DND-41 (cell line): Measurements from ENCODE around the gene TMPRSS4.

ENCODE experiments used
- EZH2 ChIP-seq: IDR thresholded peaks from 3 replicates; pipeline ENCODE4 v1.6.1; 2012; ENCODE audit warnings: borderline replicate concordance, low read depth, mild to moderate bottlenecking, moderate library complexity, low read length, inconsistent platforms; ENCODE audit not compliant: severe bottlenecking
- TF ChIP-seq, protein P1 (sequence below): IDR thresholded peaks from 2 replicates; pipeline ENCODE4 v1.5.1; 2012; ENCODE audit warnings: borderline replicate concordance, low read length, moderate library complexity, mild to moderate bottlenecking; ENCODE audit not compliant: poor library complexity, severe bottlenecking; ENCODE audit errors: extremely low read depth

DNA sequence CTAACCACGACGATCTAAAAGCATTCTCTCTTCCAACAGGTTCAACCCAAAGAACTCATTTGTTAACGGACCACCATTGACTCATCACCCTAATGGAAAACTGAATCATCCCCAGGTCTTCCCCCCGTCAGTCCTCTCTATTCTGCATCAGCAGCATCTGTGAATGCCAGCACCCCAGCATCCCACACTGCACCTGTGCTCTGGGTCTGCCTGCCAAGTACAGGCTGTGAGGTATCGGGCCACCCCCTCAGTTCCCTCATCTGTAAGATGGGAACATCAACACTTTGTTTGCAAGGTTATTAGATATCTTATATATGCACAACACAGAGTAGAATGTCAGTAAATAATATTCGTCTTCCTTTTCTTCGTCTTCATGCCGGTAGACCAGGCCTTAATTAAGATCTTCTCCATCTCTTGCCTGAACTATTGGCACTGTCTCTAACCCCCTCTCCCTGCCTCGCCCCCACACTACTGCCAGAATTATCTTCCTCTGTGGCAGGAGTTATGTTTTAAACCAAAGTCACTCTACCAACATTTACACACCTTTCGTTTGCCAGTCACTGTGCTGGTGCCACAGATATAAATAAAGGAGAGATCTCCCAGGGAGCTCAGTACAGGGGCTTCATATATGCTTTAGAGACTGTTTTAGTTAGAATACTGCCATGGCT is 7.8 kb upstream of the TMPRSS4 start:
- TF ChIP-seq, protein P1, sequence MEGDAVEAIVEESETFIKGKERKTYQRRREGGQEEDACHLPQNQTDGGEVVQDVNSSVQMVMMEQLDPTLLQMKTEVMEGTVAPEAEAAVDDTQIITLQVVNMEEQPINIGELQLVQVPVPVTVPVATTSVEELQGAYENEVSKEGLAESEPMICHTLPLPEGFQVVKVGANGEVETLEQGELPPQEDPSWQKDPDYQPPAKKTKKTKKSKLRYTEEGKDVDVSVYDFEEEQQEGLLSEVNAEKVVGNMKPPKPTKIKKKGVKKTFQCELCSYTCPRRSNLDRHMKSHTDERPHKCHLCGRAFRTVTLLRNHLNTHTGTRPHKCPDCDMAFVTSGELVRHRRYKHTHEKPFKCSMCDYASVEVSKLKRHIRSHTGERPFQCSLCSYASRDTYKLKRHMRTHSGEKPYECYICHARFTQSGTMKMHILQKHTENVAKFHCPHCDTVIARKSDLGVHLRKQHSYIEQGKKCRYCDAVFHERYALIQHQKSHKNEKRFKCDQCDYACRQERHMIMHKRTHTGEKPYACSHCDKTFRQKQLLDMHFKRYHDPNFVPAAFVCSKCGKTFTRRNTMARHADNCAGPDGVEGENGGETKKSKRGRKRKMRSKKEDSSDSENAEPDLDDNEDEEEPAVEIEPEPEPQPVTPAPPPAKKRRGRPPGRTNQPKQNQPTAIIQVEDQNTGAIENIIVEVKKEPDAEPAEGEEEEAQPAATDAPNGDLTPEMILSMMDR = no peak
- no peak for TF ChIP-seq EZH2
